T-cell (primary cell): ENCODE data around the gene MTM1. TPM values are rescaled to one million over a fixed set of nuclear protein-coding genes. Genes with fewer than 3 reads are reported as not detected.

Source experiments
- ATAC-seq, 4 experiments: fragments of 200-7000 bp in 3 of 4; fragments of 150-1000 bp in 1 of 4; cut with Tn5 transposase; replicated peaks in 1 of 4; 1 replicate in 3 of 4; 2 replicates in 1 of 4; pipeline ENCODE4 v1.10.0; 2021; ENCODE audit warnings: moderate library complexity in 3 of 4, mild to moderate bottlenecking in 2 of 4, moderate number of reproducible peaks in 1 of 4
- CTCF ChIA-PET, 2 donors: fragments of 300-600 bp; sonication (Branson Sonifier 250); formaldehyde crosslinking; loops; one replicate each; lab custom pipeline; 2022; ENCODE audit warnings: antibody characterized with exemption in 2 of 2; lab: Charles Lee
- POLR2A ChIA-PET, 2 donors: fragments of 300-600 bp; sonication (Branson Sonifier 250); formaldehyde crosslinking; loops; one replicate each; lab custom pipeline; 2022; ENCODE audit warnings: antibody characterized with exemption in 2 of 2; lab: Charles Lee
- DNase-seq, 35 experiments: peaks; one replicate each; pipeline versions ENCODE4 v3.0.0 to v3.0.0-alpha.2; 2013 to 2023
- H3K27ac ChIP-seq: one replicate; pipeline ENCODE4 v1.5.1; 2013; ENCODE audit warnings: low read length
- H3K27me3 ChIP-seq, 2 experiments: replicated peaks in 1 of 2; 1 replicate in 1 of 2; 2 replicates in 1 of 2; pipeline versions ENCODE4 v1.6.1 to v1.7.0; 2013; ENCODE audit warnings: low read length in 1 of 2, mixed read lengths in 1 of 2; ENCODE audit not compliant: control insufficient read depth in 2 of 2, insufficient read depth in 2 of 2; ENCODE audit errors: extremely low read depth in 1 of 2
- H3K36me3 ChIP-seq, 2 donors: 1 replicate in 1 of 2; 2 replicates in 1 of 2; pipeline versions ENCODE4 v1.6.1 to v1.7.0; 2013; ENCODE audit warnings: low read length in 1 of 2; ENCODE audit not compliant: control insufficient read depth in 2 of 2, insufficient read depth in 1 of 2; ENCODE audit errors: extremely low read depth in 1 of 2
- H3K4me1 ChIP-seq, 2 experiments: 1 replicate in 1 of 2; 2 replicates in 1 of 2; pipeline versions ENCODE4 v1.6.1 to v1.7.0; 2013; ENCODE audit warnings: low read length in 2 of 2, mixed read lengths in 1 of 2; ENCODE audit not compliant: insufficient read depth in 2 of 2, control insufficient read depth in 1 of 2; ENCODE audit errors: extremely low read depth in 1 of 2
- H3K4me3 ChIP-seq, 2 donors: 1 replicate in 1 of 2; 2 replicates in 1 of 2; pipeline versions ENCODE4 v1.5.1 to v1.7.0; 2013; ENCODE audit warnings: mild to moderate bottlenecking in 2 of 2, low read length in 1 of 2, moderate library complexity in 1 of 2; ENCODE audit not compliant: control insufficient read depth in 1 of 2; ENCODE audit errors: extremely low read depth in 1 of 2
- H3K9me3 ChIP-seq: 2 replicates; pipeline ENCODE4 v1.7.0; 2013
- H3K27ac Mint-ChIP-seq, 2 donors: one replicate each; pipeline ENCODE4 v1.8.0; 2020 to 2021; ENCODE audit warnings: mild to moderate bottlenecking in 2 of 2, mixed read lengths in 2 of 2
- H3K27me3 Mint-ChIP-seq, 2 donors: one replicate each; pipeline ENCODE4 v1.8.0; 2021 to 2022; ENCODE audit warnings: mixed read lengths in 2 of 2
- H3K36me3 Mint-ChIP-seq: one replicate; pipeline ENCODE4 v1.8.0; 2021; ENCODE audit warnings: mixed read lengths
- H3K4me1 Mint-ChIP-seq, 3 donors: one replicate each; pipeline ENCODE4 v1.8.0; 2020 to 2022; ENCODE audit warnings: mixed read lengths in 3 of 3, mild to moderate bottlenecking in 1 of 3
- H3K4me3 Mint-ChIP-seq, 3 donors: one replicate each; pipeline ENCODE4 v1.8.0; 2020 to 2022; ENCODE audit warnings: mild to moderate bottlenecking in 3 of 3, mixed read lengths in 3 of 3, moderate library complexity in 3 of 3
- H3K9me3 Mint-ChIP-seq, 3 donors: one replicate each; pipeline ENCODE4 v1.8.0; 2020 to 2022; ENCODE audit warnings: mixed read lengths in 3 of 3
- WGBS: methylation state at CpG from one replicate; pipeline ENCODE4 v1.1.5; 2013; ENCODE audit warnings: missing lambda C conversion rate; ENCODE audit not compliant: insufficient coverage; 5-methylcytosine and 5-hydroxymethylcytosine counted together
- total RNA-seq, 35 experiments: library from RNA in 6 of 35; stranded (reverse) in 6 of 35; fragments of 120-200 nt in 1 of 35; gene quantifications; one replicate each; pipeline versions ENCODE4 v1.2.1 to v1.2.4 and lab custom pipeline; 2013 to 2026

Gene MTM1
- total RNA-seq, 5 donors from 2014 or later (not counting 1 experiment from before 2014, with no cell fraction given), result 15.8 to 29.7 (median 20.3) TPM

GRCh38 chrX:150530821-150531220 is 37.6 kb upstream of the MTM1 start:
- CTCF ChIA-PET, result no interaction called here
- peaks cover 4 to 10% (median 5%) of the 10 kb centered on the region in 3 donors for H3K9me3 Mint-ChIP-seq
- Histone ChIP-seq H3K27ac (no peak overlapping the region), H3K4me1 (no peaks in the 10 kb centered on the region), H3K27me3 (no peaks in the 10 kb centered on the region), H3K36me3 (no peaks in the 10 kb centered on the region), H3K4me3 (no peak overlapping the region), H3K9me3 (no peaks in the 10 kb centered on the region)
- no peak for DNase-seq
- H3K27me3 Mint-ChIP-seq, result peaks cover 0 to 4% of the 10 kb centered on the region in 2 donors
- H3K4me3 Mint-ChIP-seq, result no peak overlapping the region
- 70% methylated on average over 2 of the region's 7 CpGs for WGBS
- H3K27ac Mint-ChIP-seq, result no peak overlapping the region
- no peaks in the 10 kb centered on the region for H3K36me3 Mint-ChIP-seq
- ATAC-seq, result no peak
- POLR2A ChIA-PET, result no interaction called here
- H3K4me1 Mint-ChIP-seq, result no peaks in the 10 kb centered on the region

GRCh38 chrX:150531467-150531866 is 37.0 kb upstream of the MTM1 start:
- no peak overlapping the region for H3K27ac Mint-ChIP-seq
- H3K9me3 Mint-ChIP-seq, result peaks cover 5 to 10% (median 9%) of the 10 kb centered on the region in 3 donors
- DNase-seq, result no peak
- H3K27me3 Mint-ChIP-seq, result peaks cover 0 to 4% of the 10 kb centered on the region in 2 donors
- no peaks in the 10 kb centered on the region for H3K4me1 Mint-ChIP-seq
- ChIA-PET POLR2A (no interaction called here), CTCF (no interaction called here)
- no peaks in the 10 kb centered on the region for H3K36me3 ChIP-seq
- WGBS, result no CpG with 5 or more reads among the region's 4 CpGs
- H3K36me3 Mint-ChIP-seq, result no peaks in the 10 kb centered on the region
- H3K27me3 ChIP-seq, result no peaks in the 10 kb centered on the region
- H3K9me3 ChIP-seq, result no peaks in the 10 kb centered on the region
- H3K27ac ChIP-seq, result no peak overlapping the region
- ATAC-seq, result no peak
- H3K4me3 ChIP-seq, result no peak overlapping the region
- no peak overlapping the region for H3K4me3 Mint-ChIP-seq
- H3K4me1 ChIP-seq, result no peaks in the 10 kb centered on the region

GRCh38 chrX:150533863-150534262 is 34.6 kb upstream of the MTM1 start:
- no peak overlapping the region for H3K27ac Mint-ChIP-seq
- H3K27me3 Mint-ChIP-seq, result peaks cover 0 to 4% of the 10 kb centered on the region in 2 donors
- H3K36me3 Mint-ChIP-seq, result no peaks in the 10 kb centered on the region
- ChIA-PET CTCF (no interaction called here), POLR2A (no interaction called here)
- DNase-seq, result no peak
- peaks cover 9 to 10% (median 10%) of the 10 kb centered on the region in 3 donors for H3K9me3 Mint-ChIP-seq
- Histone ChIP-seq H3K9me3 (no peaks in the 10 kb centered on the region), H3K4me1 (no peaks in the 10 kb centered on the region), H3K36me3 (no peaks in the 10 kb centered on the region), H3K27me3 (no peaks in the 10 kb centered on the region), H3K27ac (no peak overlapping the region), H3K4me3 (no peak overlapping the region)
- 100% methylated on average over 2 of the region's 3 CpGs for WGBS
- ATAC-seq, result no peak
- no peaks in the 10 kb centered on the region for H3K4me1 Mint-ChIP-seq
- no peak overlapping the region for H3K4me3 Mint-ChIP-seq

- ATAC-seq (no peak), DNase-seq (no peak)
- Histone ChIP-seq H3K27me3 (no peaks in the 10 kb centered on the region), H3K36me3 (no peaks in the 10 kb centered on the region), H3K9me3 (no peaks in the 10 kb centered on the region), H3K4me1 (no peaks in the 10 kb centered on the region), H3K27ac (no peak overlapping the region), H3K4me3 (no peak overlapping the region)
- no peaks in the 10 kb centered on the region for H3K4me1 Mint-ChIP-seq
- no peaks in the 10 kb centered on the region for H3K27me3 Mint-ChIP-seq
- ChIA-PET CTCF (no interaction called here), POLR2A (no interaction called here)
- H3K36me3 Mint-ChIP-seq, result no peaks in the 10 kb centered on the region
- H3K27ac Mint-ChIP-seq, result no peak overlapping the region
- H3K9me3 Mint-ChIP-seq, result peaks cover 9 to 10% (median 10%) of the 10 kb centered on the region in 3 donors
- H3K4me3 Mint-ChIP-seq, result no peak overlapping the region
- WGBS, result 80% methylated on average over 1 of the region's 8 CpGs
These were observed 31.8 kb upstream of the MTM1 start for GRCh38 chrX:150536455-150537116.

- WGBS, result 70% methylated on average over 2 of the region's 6 CpGs
- ATAC-seq (no peak), DNase-seq (no peak)
- Histone ChIP-seq H3K9me3 (no peaks in the 10 kb centered on the region), H3K27ac (no peak overlapping the region), H3K36me3 (no peaks in the 10 kb centered on the region), H3K4me3 (no peak overlapping the region), H3K4me1 (no peaks in the 10 kb centered on the region), H3K27me3 (no peaks in the 10 kb centered on the region)
- no peaks in the 10 kb centered on the region for H3K36me3 Mint-ChIP-seq
- H3K9me3 Mint-ChIP-seq, result peaks cover 9 to 10% (median 10%) of the 10 kb centered on the region in 3 donors
- no peak overlapping the region for H3K27ac Mint-ChIP-seq
- ChIA-PET POLR2A (no interaction called here), CTCF (no interaction called here)
- H3K4me3 Mint-ChIP-seq, result no peak overlapping the region
- H3K27me3 Mint-ChIP-seq, result no peaks in the 10 kb centered on the region
- H3K4me1 Mint-ChIP-seq, result no peaks in the 10 kb centered on the region
These were observed 30.6 kb upstream of the MTM1 start for GRCh38 chrX:150537851-150538250.

- Histone ChIP-seq H3K27me3 (no peaks in the 10 kb centered on the region), H3K27ac (no peak overlapping the region), H3K9me3 (no peaks in the 10 kb centered on the region), H3K36me3 (no peaks in the 10 kb centered on the region), H3K4me3 (no peak overlapping the region), H3K4me1 (peaks cover 0 to 4% of the 10 kb centered on the region in 2 experiments)
- H3K4me3 Mint-ChIP-seq, result no peak overlapping the region
- no peaks in the 10 kb centered on the region for H3K36me3 Mint-ChIP-seq
- no peak overlapping the region for H3K27ac Mint-ChIP-seq
- H3K9me3 Mint-ChIP-seq, result peaks cover 0 to 5% (median 5%) of the 10 kb centered on the region in 3 donors
- peaks cover under 1 to 5% (median 2%) of the 10 kb centered on the region in 3 donors for H3K4me1 Mint-ChIP-seq
- DNase-seq (no peak), ATAC-seq (no peak)
- no CpG with 5 or more reads among the region's 6 CpGs for WGBS
- ChIA-PET CTCF (no interaction called here), POLR2A (no interaction called here)
- no peaks in the 10 kb centered on the region for H3K27me3 Mint-ChIP-seq
These were observed 27.5 kb upstream of the MTM1 start for GRCh38 chrX:150540965-150541364.
